GM21717 (cell line): ENCODE results near the gene LMAN1L.

Experiments
- ATAC-seq: cut with Tn5 transposase; IDR thresholded peaks from one replicate; pipeline ENCODE4 v1.9.1; 2021; ENCODE audit warnings: mild to moderate bottlenecking, moderate library complexity; ENCODE audit not compliant: unreplicated experiment

The LMAN1L gene

GRCh38 chr15:74815121-74815934 lies 2.7 kb downstream of the LMAN1L start:
- ATAC-seq = no peak

GRCh38 chr15:74815961-74816360 lies 3.3 kb downstream of the LMAN1L start:
- ATAC-seq = no peak

GRCh38 chr15:74816624-74817369 lies 4.2 kb downstream of the LMAN1L start:
- no peak for ATAC-seq

- no peak for ATAC-seq
Measured at GRCh38 chr15:74817370-74817737, 4.7 kb downstream of the LMAN1L start.

- ATAC-seq = no peak
Measured at GRCh38 chr15:74820056-74820455, 7.4 kb downstream of the LMAN1L start.

- peak; percentile 74 for ATAC-seq
Measured at GRCh38 chr15:74821091-74821789, 8.6 kb downstream of the LMAN1L start.

- no peak for ATAC-seq
Measured at GRCh38 chr15:74821790-74822158, 9.1 kb downstream of the LMAN1L start.

- ATAC-seq = no peak
Measured at GRCh38 chr15:74822233-74822632, 9.6 kb downstream of the LMAN1L start.

- ATAC-seq = no peak
Measured at GRCh38 chr15:74823324-74823723, 10.7 kb downstream of the LMAN1L start.

- no peak for ATAC-seq
Measured at GRCh38 chr15:74824976-74825375, 12.3 kb downstream of the LMAN1L start.

GRCh38 chr15:74825866-74826265 lies 13.2 kb downstream of the LMAN1L start:
- ATAC-seq = no peak

GRCh38 chr15:74826364-74826819 lies 13.8 kb downstream of the LMAN1L start, which contains the start of gene CPLX3:
CPLX3 (plus strand) TSS chr15:74826627; CDS start chr15:74826704, 77 bp downstream.
- no peak for ATAC-seq

GRCh38 chr15:74826921-74827320 lies 14.3 kb downstream of the LMAN1L start:
- no peak for ATAC-seq

GRCh38 chr15:74827614-74828013 lies 15.0 kb downstream of the LMAN1L start:
- ATAC-seq = no peak

- ATAC-seq = no peak
Measured at GRCh38 chr15:74828835-74829234, 16.2 kb downstream of the LMAN1L start.

- ATAC-seq = no peak
Measured at GRCh38 chr15:74829486-74829885, 16.9 kb downstream of the LMAN1L start.

GRCh38 chr15:74829991-74830390 lies 17.4 kb downstream of the LMAN1L start:
- ATAC-seq = no peak

GRCh38 chr15:74830868-74831267 lies 18.2 kb downstream of the LMAN1L start:
- ATAC-seq = no peak

GRCh38 chr15:74831813-74832495 lies 19.3 kb downstream of the LMAN1L start:
- no peak for ATAC-seq

GRCh38 chr15:74832826-74833225 lies 20.2 kb downstream of the LMAN1L start:
- no peak for ATAC-seq
